ENCODE measurements around the gene KCNJ16.

The KCNJ16 gene

GRCh38 chr17:70074956-70075355 lies at the start of gene KCNJ16:
KCNJ16 (plus strand) TSS chr17:70075225; CDS start chr17:70132088, 56,863 bp downstream.
- in situ Hi-C loops (cut with HindIII; ENCODE audit: low sequenced_read_pairs), result no loop called here
- H3K4me3 ChIP-seq (ENCODE audit: low read depth, low read length), result no peak within 1 kb of the TSS
- no peak for DNase-seq (ENCODE audit: low read depth, low spot score)
- TF ChIP-seq CTCF (IDR thresholded peaks at IDR 0.05; ENCODE audit: low read depth, low read length), result no peak

- no peak overlapping the region for H3K4me3 ChIP-seq (ENCODE audit: low read depth, low read length)
- DNase-seq (ENCODE audit: low read depth, low spot score), result peak; percentile 12
- TF ChIP-seq CTCF (IDR thresholded peaks at IDR 0.05; ENCODE audit: low read depth, low read length), result no peak
- in situ Hi-C loops (cut with HindIII; ENCODE audit: low sequenced_read_pairs), result no loop called here
Measured at GRCh38 chr17:70028397-70028796, 46.6 kb upstream of the KCNJ16 start.

GRCh38 chr17:70028978-70029767 lies 45.9 kb upstream of the KCNJ16 start:
- in situ Hi-C loops (cut with HindIII; ENCODE audit: low sequenced_read_pairs), result no loop called here
- DNase-seq (ENCODE audit: low read depth, low spot score), result no peak
- H3K4me3 ChIP-seq (ENCODE audit: low read depth, low read length), result no peak overlapping the region
- no peak for TF ChIP-seq CTCF (IDR thresholded peaks at IDR 0.05; ENCODE audit: low read depth, low read length)

GRCh38 chr17:70030371-70030770 lies 44.7 kb upstream of the KCNJ16 start:
- no peak for TF ChIP-seq CTCF (IDR thresholded peaks at IDR 0.05; ENCODE audit: low read depth, low read length)
- H3K4me3 ChIP-seq (ENCODE audit: low read depth, low read length), result no peak overlapping the region
- in situ Hi-C loops (cut with HindIII; ENCODE audit: low sequenced_read_pairs), result no loop called here
- no peak for DNase-seq (ENCODE audit: low read depth, low spot score)

- no peak for DNase-seq (ENCODE audit: low read depth, low spot score)
- H3K4me3 ChIP-seq (ENCODE audit: low read depth, low read length), result no peak overlapping the region
- TF ChIP-seq CTCF (IDR thresholded peaks at IDR 0.05; ENCODE audit: low read depth, low read length), result no peak
- in situ Hi-C loops (cut with HindIII; ENCODE audit: low sequenced_read_pairs), result no loop called here
Measured at GRCh38 chr17:70031341-70031740, 43.7 kb upstream of the KCNJ16 start.

GRCh38 chr17:70033165-70033564 lies 41.9 kb upstream of the KCNJ16 start:
- TF ChIP-seq CTCF (IDR thresholded peaks at IDR 0.05; ENCODE audit: low read depth, low read length), result no peak
- in situ Hi-C loops (cut with HindIII; ENCODE audit: low sequenced_read_pairs), result no loop called here

More at GRCh38 chr17:70033165-70033564, 41.9 kb upstream of the KCNJ16 start:
- H3K4me3 ChIP-seq (ENCODE audit: low read depth, low read length), result no peak overlapping the region
- no peak for DNase-seq (ENCODE audit: low read depth, low spot score)

All from astrocyte of the spinal cord (primary cell).